Measurements from ENCODE around the gene SEC22C.

DNA sequence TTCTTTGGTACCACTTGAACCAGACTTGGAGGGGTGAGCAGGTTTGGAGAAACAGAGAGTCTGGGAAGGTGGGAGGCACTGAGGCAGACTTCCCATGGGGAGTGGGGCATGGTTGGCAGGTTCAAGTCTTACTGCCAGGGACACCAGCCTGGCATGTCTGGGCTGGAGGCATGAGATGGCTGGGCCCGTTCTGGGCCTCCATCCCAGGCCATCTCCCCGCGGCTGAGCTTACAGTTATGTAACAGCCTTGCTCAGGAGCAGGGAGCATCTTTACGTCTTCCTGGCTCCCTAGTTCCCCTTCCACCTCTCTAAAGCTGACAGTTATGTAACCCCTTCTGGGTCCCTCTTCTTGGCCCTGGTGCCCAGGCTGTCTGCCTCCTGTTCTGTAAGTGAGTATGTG, 66.9 kb downstream of the SEC22C start:
- no peak for TF ChIP-seq EZH2 (IDR thresholded peaks at IDR 0.05; ENCODE audit: low read length)
- TF ChIP-seq, protein P1, sequence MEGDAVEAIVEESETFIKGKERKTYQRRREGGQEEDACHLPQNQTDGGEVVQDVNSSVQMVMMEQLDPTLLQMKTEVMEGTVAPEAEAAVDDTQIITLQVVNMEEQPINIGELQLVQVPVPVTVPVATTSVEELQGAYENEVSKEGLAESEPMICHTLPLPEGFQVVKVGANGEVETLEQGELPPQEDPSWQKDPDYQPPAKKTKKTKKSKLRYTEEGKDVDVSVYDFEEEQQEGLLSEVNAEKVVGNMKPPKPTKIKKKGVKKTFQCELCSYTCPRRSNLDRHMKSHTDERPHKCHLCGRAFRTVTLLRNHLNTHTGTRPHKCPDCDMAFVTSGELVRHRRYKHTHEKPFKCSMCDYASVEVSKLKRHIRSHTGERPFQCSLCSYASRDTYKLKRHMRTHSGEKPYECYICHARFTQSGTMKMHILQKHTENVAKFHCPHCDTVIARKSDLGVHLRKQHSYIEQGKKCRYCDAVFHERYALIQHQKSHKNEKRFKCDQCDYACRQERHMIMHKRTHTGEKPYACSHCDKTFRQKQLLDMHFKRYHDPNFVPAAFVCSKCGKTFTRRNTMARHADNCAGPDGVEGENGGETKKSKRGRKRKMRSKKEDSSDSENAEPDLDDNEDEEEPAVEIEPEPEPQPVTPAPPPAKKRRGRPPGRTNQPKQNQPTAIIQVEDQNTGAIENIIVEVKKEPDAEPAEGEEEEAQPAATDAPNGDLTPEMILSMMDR (optimal IDR thresholded peaks at IDR 0.05 in 1 of 3, IDR thresholded peaks at IDR 0.05 in 1 of 3, conservative IDR thresholded peaks at IDR 0.05 in 1 of 3; ENCODE audit: extremely low read depth in 1 of 3, insufficient read depth in 2 of 3, low read length in 3 of 3) = no peak

Measured in keratinocyte (primary cell).